Testis (tissue), 2 donors: Measurements from ENCODE around the gene STK38.

ENCODE experiments used
- CTCF ChIP-seq, 3 experiments: fragments of 450-650 bp in 2 of 3; fragments of 200-600 bp in 1 of 3; sonication (generic) in 1 of 3; IDR thresholded peaks; one replicate each; pipeline ENCODE4 v1.5.1; 2016 to 2019; ENCODE audit warnings: antibody characterized with exemption in 3 of 3, mild to moderate bottlenecking in 2 of 3, moderate library complexity in 1 of 3
- POLR2A ChIP-seq: fragments of 450-650 bp; IDR thresholded peaks from one replicate; pipeline ENCODE4 v1.6.1; 2017; ENCODE audit warnings: antibody characterized with exemption, mild to moderate bottlenecking, moderate library complexity

- TF ChIP-seq CTCF (IDR thresholded peaks at IDR 0.05) (no peak), POLR2A (no peak)
Measured at GRCh38 chr6:36489426-36489825, 57.9 kb downstream of the STK38 start.
